HG03139 (cell line): ENCODE measurements around the gene SHQ1.
"Not testable (repeated sequence)": the region's sequence is repeated elsewhere in the genome, so short reads cannot be mapped to it uniquely, and the experiment has no call there.

ENCODE experiments used
- ATAC-seq: cut with Tn5 transposase; IDR thresholded peaks from one replicate; pipeline ENCODE4 v1.9.1; 2021; ENCODE audit not compliant: unreplicated experiment

Gene SHQ1

DNA sequence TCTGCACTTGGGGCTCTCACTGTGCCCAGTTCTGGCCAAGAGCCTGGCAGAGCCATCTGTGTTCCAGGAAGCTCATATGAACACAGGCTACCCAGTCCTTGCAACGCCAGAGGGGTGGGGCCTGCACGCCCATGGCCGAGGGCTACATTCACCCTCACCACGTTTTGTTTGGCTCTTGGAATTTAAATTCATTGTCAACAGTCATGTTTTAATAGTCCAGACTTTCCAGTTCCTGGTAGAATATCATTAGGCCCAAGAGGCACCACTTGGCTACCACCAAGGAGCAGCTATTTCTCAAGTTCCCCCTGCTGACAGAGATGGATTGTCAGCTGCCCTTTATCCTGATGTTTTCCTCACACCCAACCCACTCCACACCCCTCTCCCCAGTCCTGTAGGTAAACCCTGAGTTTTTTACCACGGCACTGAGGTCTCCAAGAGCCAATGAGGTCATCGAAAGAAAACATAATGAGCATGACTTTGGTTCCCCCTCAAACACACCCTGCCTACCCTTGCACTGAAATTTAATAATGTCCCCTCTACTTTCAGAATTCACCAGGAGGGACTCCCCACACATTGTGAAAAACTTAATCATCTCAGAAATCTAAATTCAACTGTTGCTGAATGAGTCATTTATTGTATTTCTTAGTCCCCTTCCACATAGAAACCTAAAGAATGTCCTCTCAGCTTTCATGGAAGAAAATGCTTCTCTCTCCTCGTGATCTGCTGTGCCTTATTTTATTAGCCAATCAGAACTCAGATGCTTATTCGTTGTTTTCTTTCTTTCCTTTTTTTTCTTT lies 125.1 kb downstream of the SHQ1 start:
- no peak for ATAC-seq

DNA sequence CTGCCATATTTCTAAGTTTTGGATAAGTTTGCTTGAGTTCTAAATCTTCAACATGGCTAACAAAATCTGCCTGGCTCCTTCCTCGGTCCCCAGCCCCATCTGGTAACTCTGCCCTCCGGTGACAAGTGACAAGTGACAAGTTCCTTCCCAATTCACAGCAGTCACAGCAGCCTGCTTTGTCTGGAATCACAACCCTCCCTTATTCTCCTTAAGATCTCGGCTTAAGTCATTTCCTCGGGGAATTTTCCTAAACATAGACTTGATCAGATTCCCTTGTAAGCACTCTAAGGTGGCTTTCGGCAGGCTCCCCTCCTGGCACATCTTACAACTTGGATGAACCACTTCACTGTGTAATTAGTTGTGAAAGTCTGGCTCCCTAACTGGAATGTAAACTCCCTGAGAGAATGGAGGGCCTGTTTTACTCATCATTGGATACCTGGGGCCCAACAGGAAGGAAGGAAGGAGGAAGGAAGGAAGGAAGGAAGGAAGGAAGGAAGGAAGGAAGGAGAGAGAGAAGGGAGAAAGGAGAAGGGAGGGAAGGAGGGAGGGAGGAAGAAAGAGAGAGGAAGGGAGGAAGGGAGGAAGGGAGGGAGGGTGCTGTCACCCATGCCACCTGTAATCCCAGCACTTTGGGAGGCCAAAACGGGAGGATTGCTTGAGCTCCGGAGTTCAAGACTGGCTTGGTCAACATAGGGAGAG lies 126.4 kb downstream of the SHQ1 start:
- no peak for ATAC-seq

DNA sequence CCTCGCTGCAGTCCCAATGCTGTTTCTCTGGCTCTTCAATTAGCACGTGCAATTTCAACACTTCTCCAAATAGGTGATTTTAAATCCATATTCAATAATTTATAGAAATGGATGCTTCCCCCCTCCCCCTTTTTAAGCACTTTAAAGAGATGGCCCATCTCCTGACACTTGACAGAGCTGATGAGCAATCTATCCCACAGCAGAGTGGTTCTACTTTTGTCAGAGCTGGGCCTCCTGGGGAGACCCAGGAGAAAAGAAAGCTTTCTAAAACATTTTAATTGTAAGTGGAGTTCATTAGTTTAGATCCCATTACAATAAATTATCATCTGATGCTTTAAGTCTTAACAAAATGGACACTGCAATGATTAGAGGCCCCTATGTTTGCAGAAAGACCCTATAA lies 127.7 kb downstream of the SHQ1 start:
- ATAC-seq = no peak

DNA sequence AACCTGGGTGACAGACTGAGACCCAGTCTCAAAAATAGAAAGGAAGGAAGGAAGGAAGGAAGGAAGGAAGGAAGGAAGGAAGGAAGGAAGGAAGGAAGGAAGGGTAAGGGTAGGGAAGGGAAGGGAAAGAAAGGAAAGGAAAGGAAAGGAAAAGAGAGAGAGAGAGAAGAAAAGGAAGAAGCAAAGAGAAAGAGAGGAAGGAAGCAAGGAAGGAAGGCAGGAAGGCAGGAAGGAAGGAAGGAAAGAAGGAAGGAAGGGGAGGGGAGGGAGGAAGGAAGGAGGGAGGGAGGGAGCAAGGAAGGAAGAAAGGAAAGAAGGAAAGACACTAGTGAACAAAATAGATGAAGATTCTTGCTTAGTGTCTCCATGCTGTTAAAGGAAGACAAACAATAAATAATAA lies 129.1 kb downstream of the SHQ1 start:
- no peak for ATAC-seq

DNA sequence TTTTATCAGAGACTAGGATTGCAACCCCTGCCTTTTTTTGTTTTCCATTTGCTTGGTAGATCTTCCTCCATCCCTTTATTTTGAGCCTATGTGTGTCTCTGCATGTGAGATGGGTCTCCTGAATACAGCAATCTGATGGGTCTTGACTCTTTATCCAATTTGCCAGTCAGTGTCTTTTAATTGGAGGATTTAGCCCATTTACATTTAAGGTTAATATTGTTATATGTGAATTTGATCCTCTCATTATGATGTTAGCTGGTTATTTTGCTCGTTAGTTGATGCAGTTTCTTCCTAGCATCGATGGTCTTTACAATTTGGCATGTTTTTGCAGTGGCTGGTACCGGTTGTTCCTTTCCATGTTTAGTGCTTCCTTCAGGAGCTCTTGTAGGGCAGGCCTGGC lies 134.1 kb downstream of the SHQ1 start:
- not testable (repeated sequence) for ATAC-seq

DNA sequence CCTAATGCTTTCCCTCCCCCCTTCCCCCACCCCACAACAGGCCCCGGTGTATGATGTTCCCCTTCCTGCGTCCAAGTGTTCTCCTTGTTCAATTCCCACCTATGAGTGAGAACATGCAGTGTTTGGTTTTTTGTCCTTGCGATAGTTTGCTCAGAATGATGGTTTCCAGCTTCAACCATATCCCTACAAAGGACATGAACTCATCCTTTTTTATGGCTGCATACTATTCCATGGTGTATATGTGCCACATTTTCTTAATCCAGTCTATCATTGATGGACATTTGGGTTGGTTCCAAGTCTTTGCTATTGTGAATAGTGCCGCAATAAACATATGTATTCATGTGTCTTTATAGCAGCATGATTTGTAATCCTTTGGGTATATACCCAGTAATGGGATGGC lies 137.8 kb downstream of the SHQ1 start:
- ATAC-seq = not testable (repeated sequence)

DNA sequence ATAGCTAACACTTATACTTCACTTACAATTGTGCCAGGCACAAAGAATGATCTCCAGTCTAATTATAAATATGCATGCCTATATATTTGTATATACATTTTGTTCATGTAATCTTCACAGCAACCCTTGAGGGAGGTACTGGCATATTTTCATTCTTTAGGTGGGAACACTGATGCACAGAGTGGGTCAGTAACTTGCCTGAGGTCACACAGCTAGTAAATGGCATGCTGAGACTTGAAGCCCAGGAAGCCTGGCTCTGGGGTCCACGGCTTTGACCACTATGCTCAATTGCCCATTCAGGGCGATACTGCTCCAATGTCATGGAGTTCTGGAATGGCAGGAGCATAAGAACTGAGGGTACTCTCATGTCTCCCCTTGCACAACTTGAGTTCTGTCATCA lies 139.8 kb downstream of the SHQ1 start:
- no peak for ATAC-seq

DNA sequence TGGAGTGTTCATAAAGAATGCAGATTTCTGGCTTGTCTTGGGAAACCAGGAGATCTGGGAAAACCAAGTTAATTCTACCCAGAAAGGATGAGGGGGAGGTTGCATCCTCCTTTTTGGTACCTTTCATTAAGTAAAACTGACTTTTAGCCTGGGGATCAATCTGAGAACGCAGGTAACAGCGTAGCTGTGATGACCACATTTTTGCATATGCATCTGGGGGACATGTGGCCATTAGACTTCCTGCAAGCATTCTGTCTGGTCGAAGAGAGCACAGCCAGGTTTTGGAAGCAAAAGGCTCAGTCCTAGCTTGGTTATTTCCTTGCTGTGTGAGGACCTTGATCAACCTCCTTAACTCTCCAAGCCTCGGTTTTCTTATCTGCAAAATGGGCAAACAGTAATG lies 145.2 kb downstream of the SHQ1 start:
- no peak for ATAC-seq

DNA sequence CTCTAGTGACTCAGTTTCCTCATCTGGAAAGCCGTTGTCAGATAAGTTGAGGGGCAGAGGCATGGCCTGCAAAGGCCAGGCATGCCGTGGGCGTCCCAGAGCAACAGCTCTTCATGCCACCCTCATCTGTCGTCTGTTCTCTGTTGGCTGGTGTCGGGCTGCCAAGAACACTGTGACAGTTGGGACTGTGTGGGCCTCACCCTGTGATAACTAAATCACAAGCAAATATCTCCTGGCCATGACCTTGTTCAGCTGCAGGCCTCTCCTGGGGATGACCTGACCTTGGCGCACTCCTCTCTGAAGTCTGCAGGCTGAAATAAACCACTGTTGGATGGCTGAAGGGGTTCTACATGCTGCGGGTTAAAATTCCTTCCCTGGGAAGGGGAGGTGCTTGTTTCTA lies 145.9 kb downstream of the SHQ1 start:
- no peak for ATAC-seq

DNA sequence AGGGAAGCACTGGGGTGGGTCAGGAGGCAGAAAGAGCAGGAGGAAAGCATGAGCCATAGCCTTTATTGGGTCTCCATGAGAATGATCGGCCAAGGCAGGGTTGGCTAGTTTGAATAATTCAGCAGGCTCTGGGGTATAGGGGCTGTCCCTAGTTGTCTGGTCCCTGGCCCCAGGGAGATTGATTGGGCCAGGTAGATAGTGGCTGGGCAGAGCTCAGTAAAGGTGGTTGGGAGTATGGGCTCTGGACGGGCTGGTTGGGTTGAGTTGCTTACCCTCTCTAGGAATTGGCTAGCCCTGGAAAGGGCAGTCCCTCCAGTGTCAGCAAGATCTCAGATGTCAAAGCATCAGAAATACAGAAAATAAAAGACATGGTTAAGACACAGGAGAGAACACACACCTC lies 148.1 kb downstream of the SHQ1 start:
- no peak for ATAC-seq

DNA sequence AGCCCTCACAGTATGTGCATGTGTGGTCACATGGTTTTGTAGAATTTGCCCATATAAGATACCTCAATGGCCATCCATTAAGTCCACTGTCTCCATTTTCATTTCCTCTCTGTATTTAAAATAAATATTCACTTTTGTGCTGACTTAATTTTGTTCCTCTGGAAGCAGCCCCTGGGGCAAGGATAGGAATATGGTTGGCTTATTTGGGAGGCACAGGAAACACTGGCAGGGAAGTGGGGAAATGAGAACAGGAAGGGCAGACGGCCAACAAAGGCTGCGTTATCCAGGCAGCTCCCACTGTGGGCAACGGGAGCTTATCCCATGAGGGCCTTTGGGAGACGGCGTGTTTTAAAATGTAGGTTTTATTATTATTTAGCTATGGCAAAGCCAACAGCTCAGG lies 148.6 kb downstream of the SHQ1 start:
- no peak for ATAC-seq
